Activated B cell treated with CpG ODN at 0.5 μM for 24 hours (primary cell): ENCODE results near the gene AKAP13. TPM values are rescaled to one million over a fixed set of nuclear protein-coding genes. Genes with fewer than 3 reads are reported as not detected.

Source experiments
- ATAC-seq: fragments of 200-7000 bp; cut with Tn5 transposase; one replicate; pipeline ENCODE4 v1.10.0; 2021; ENCODE audit warnings: low read depth, mild to moderate bottlenecking, moderate library complexity
- CTCF ChIA-PET: fragments of 350-600 bp; sonication (Branson Sonifier 250); formaldehyde crosslinking; loops from one replicate; lab custom pipeline; 2021; ENCODE audit warnings: antibody characterized with exemption; lab: Charles Lee
- POLR2A ChIA-PET: fragments of 350-600 bp; sonication (Branson Sonifier 250); formaldehyde crosslinking; loops from one replicate; lab custom pipeline; 2021; ENCODE audit warnings: antibody characterized with exemption; lab: Charles Lee
- DNase-seq: peaks from one replicate; pipeline ENCODE4 v3.0.0; 2022
- H3K27ac Mint-ChIP-seq: one replicate; pipeline ENCODE4 v1.8.0; 2020; ENCODE audit warnings: mixed read lengths
- H3K27me3 Mint-ChIP-seq: one replicate; pipeline ENCODE4 v1.8.0; 2021; ENCODE audit warnings: mixed read lengths
- H3K36me3 Mint-ChIP-seq: one replicate; pipeline ENCODE4 v1.8.0; 2021; ENCODE audit warnings: low read depth, mixed read lengths
- H3K4me1 Mint-ChIP-seq: one replicate; pipeline ENCODE4 v1.8.0; 2021; ENCODE audit warnings: mixed read lengths
- H3K4me3 Mint-ChIP-seq: one replicate; pipeline ENCODE4 v1.8.0; 2020; ENCODE audit warnings: mild to moderate bottlenecking, mixed read lengths
- H3K9me3 Mint-ChIP-seq: one replicate; pipeline ENCODE4 v1.8.0; 2020; ENCODE audit warnings: mixed read lengths
- CTCF ChIP-seq: fragments of 200-600 bp; IDR thresholded peaks from one replicate; pipeline ENCODE4 v1.8.0; 2022; ENCODE audit warnings: antibody characterized with exemption, mild to moderate bottlenecking
- intact Hi-C: fragments of 100-400 bp; cut with micrococcal nuclease; formaldehyde crosslinking; loops from one replicate; pipeline ENCODE4 v1.15.1; 2024
- total RNA-seq: library from RNA; stranded (reverse); gene quantifications from 2 replicates; pipeline ENCODE4 v1.2.3, GENCODE V29; 2022

Gene AKAP13
- total RNA-seq, 1 donor from 2014 or later, result 290 TPM

DNA sequence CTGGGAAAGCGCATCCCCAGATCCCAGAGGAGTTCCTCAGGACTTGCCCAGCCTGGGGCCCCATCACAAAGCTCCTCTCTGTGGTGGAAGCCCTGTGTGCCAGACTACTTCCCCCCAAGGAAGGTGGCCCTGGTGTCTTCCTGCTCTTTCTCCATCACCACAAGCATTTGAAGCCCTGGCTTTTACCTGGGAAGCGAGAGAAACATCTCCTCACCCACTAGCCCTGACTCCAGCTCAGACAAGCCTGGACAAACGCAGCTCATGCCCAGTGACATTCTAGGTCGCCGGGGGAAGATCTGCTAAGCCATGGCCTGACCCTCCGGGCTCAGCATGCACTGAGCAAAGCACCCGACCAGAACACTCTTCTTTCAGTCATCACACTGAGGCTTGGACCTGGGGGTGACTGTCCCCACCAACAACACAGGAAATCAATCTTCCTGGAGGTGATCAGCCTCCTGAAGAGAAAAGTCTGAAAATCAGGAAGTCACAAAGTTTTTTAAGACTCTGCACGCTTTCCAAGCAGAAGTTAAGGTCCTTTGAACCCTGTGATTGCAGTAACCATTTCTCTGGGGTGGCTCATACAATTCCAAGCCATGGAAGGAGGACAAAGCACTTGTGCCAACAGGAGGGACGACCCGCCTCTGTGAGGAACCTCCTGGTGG, 373.5 kb downstream of the AKAP13 start:
- Mint-ChIP-seq H3K9me3 (no peaks in the 10 kb centered on the region), H3K27me3 (no peaks in the 10 kb centered on the region), H3K4me1 (no peaks in the 10 kb centered on the region), H3K36me3 (peaks cover 8% of the 10 kb centered on the region), H3K4me3 (no peak overlapping the region), H3K27ac (no peak overlapping the region)
- no peak for TF ChIP-seq CTCF
- POLR2A ChIA-PET, result no interaction called here
- CTCF ChIA-PET, result no interaction called here
- no peak for DNase-seq
- no peak for ATAC-seq
- intact Hi-C loops, result no loop called here

- intact Hi-C loops, result no loop called here
- CTCF ChIA-PET, result no interaction called here
- POLR2A ChIA-PET, result no interaction called here
- Mint-ChIP-seq H3K4me1 (no peaks in the 10 kb centered on the region), H3K36me3 (peaks cover 2% of the 10 kb centered on the region), H3K4me3 (no peak overlapping the region), H3K27ac (no peak overlapping the region), H3K27me3 (no peaks in the 10 kb centered on the region), H3K9me3 (no peaks in the 10 kb centered on the region)
- TF ChIP-seq CTCF, result no peak
- DNase-seq, result no peak
- no peak for ATAC-seq
Observed at GRCh38 chr15:85754989-85755388, 374.6 kb downstream of the AKAP13 start.

DNA sequence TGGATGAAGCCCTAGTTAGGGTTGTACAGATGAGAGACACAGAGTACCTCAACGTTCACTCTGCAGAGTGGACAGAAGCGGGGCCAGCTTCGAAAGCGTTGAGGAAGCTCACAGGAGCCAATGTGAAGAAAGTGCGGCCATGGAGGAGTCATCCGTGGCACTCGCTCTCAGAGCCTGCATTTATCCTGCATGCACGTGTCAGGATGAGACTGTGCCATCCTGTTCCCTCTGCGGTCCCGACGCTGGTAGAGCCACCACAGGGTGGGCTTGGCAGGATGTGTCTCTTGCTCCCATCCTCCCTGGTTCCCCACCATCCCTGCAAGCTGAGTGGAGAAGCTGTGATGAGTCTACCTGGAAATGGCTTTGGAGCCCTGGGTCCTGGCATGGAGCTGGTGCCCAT, 375.1 kb downstream of the AKAP13 start:
- Mint-ChIP-seq H3K36me3 (peaks cover 2% of the 10 kb centered on the region), H3K4me1 (no peaks in the 10 kb centered on the region)
- CTCF ChIA-PET, result no interaction called here

GRCh38 chr15:85755942-85756341, 375.5 kb downstream of the AKAP13 start:
- Mint-ChIP-seq H3K9me3 (no peaks in the 10 kb centered on the region), H3K27ac (no peak overlapping the region), H3K4me3 (no peak overlapping the region), H3K36me3 (peaks cover 2% of the 10 kb centered on the region), H3K27me3 (no peaks in the 10 kb centered on the region), H3K4me1 (no peaks in the 10 kb centered on the region)
- ChIA-PET CTCF (no interaction called here), POLR2A (no interaction called here)
- no peak for DNase-seq
- intact Hi-C loops, result no loop called here
- no peak for TF ChIP-seq CTCF
- ATAC-seq, result no peak

More for the DNA sequence above, 375.1 kb downstream of the AKAP13 start:
- TF ChIP-seq CTCF, result no peak
- intact Hi-C loops, result no loop called here
- no peak overlapping the region for H3K27ac Mint-ChIP-seq
- H3K27me3 Mint-ChIP-seq, result no peaks in the 10 kb centered on the region
- POLR2A ChIA-PET, result no interaction called here
- DNase-seq (no peak), ATAC-seq (no peak)
- no peak overlapping the region for H3K4me3 Mint-ChIP-seq
- no peaks in the 10 kb centered on the region for H3K9me3 Mint-ChIP-seq

GRCh38 chr15:85756411-85757072, 376.1 kb downstream of the AKAP13 start:
- intact Hi-C loops, result no loop called here
- POLR2A ChIA-PET, result no interaction called here
- Mint-ChIP-seq H3K27me3 (no peaks in the 10 kb centered on the region), H3K27ac (no peak overlapping the region), H3K9me3 (no peaks in the 10 kb centered on the region), H3K36me3 (peaks cover 2% of the 10 kb centered on the region), H3K4me3 (no peak overlapping the region), H3K4me1 (no peaks in the 10 kb centered on the region)
- no peak for TF ChIP-seq CTCF
- CTCF ChIA-PET, result no interaction called here
- DNase-seq (no peak), ATAC-seq (no peak)
